ENCODE results near the gene CAPN14.

DNA sequence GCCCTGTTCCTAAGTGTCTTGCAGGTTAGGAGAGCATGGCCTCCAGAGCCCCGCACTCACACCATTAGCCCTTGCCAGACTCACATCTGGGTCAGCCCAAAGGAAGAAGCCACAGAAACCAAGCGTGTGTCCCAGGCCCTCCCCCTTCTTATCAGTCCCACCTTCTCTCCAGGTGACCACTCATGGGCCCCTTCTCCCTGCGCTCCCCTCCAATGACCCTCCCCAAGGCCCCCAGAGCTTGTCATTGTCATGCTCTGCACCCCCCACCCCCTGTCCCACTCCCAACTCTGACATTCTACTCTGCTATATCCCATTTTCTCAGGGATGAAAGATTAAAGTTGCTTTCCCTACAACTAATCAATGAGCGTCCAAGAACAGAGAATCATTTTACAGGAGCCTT, 30.1 kb downstream of the CAPN14 start:
- TF ChIP-seq, protein P1, sequence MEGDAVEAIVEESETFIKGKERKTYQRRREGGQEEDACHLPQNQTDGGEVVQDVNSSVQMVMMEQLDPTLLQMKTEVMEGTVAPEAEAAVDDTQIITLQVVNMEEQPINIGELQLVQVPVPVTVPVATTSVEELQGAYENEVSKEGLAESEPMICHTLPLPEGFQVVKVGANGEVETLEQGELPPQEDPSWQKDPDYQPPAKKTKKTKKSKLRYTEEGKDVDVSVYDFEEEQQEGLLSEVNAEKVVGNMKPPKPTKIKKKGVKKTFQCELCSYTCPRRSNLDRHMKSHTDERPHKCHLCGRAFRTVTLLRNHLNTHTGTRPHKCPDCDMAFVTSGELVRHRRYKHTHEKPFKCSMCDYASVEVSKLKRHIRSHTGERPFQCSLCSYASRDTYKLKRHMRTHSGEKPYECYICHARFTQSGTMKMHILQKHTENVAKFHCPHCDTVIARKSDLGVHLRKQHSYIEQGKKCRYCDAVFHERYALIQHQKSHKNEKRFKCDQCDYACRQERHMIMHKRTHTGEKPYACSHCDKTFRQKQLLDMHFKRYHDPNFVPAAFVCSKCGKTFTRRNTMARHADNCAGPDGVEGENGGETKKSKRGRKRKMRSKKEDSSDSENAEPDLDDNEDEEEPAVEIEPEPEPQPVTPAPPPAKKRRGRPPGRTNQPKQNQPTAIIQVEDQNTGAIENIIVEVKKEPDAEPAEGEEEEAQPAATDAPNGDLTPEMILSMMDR (IDR thresholded peaks at IDR 0.05) = no peak
- TF ChIP-seq POLR2A (IDR thresholded peaks at IDR 0.05) (no peak), POLR2AphosphoS5 (IDR thresholded peaks at IDR 0.05) (no peak)

All from upper lobe of left lung (tissue), 4 donors.